GM23338 (cell line): ENCODE results near the gene UNC13A. TPM values are rescaled to one million over a fixed set of nuclear protein-coding genes. Genes with fewer than 3 reads are reported as not detected.
A peak's percentile ranks its signal among the peaks of the same experiment; 100 is the strongest.

Source experiments
- ATAC-seq: fragments of 200-7000 bp; cut with Tn5 transposase; 3 replicates; pipeline ENCODE4 v1.9.1; 2020
- DNase-seq: peaks from one replicate; pipeline ENCODE4 v3.0.0-alpha.2; 2015; ENCODE audit warnings: low spot score
- H2AFZ ChIP-seq: fragments of 200-600 bp; sonication (generic); 2 replicates; pipeline ENCODE4 v1.8.0; 2016; ENCODE audit warnings: antibody characterized with exemption, mild to moderate bottlenecking, moderate library complexity
- H3F3A ChIP-seq: fragments of 200-600 bp; sonication (generic); replicated peaks from 2 replicates; pipeline ENCODE4 v1.8.0; 2017; ENCODE audit warnings: antibody characterized with exemption, mixed run types, low read depth
- H3K27ac ChIP-seq: fragments of 200-600 bp; sonication (generic); 2 replicates; pipeline ENCODE4 v1.6.1; 2016; ENCODE audit warnings: low read depth
- H3K27me3 ChIP-seq: fragments of 200-600 bp; sonication (generic); 2 replicates; pipeline ENCODE4 v1.8.0; 2016; ENCODE audit warnings: mild to moderate bottlenecking, mixed run types, moderate library complexity; ENCODE audit not compliant: insufficient read depth
- H3K36me3 ChIP-seq: fragments of 200-600 bp; sonication (generic); 2 replicates; pipeline ENCODE4 v1.8.0; 2016; ENCODE audit warnings: mild to moderate bottlenecking; ENCODE audit not compliant: insufficient read depth
- H3K4me1 ChIP-seq: fragments of 200-600 bp; sonication (generic); 2 replicates; pipeline ENCODE4 v1.8.0; 2016; ENCODE audit warnings: mild to moderate bottlenecking, moderate library complexity; ENCODE audit not compliant: insufficient read depth
- H3K4me2 ChIP-seq: fragments of 200-600 bp; sonication (generic); 2 replicates; pipeline ENCODE4 v1.7.1; 2017; ENCODE audit warnings: mixed run types
- H3K4me3 ChIP-seq: fragments of 200-600 bp; sonication (generic); 2 replicates; pipeline ENCODE4 v1.6.1; 2016; ENCODE audit warnings: mixed run types
- H3K79me2 ChIP-seq: fragments of 200-600 bp; sonication (generic); replicated peaks from 2 replicates; pipeline ENCODE4 v1.8.0; 2017; ENCODE audit warnings: mild to moderate bottlenecking; ENCODE audit not compliant: insufficient read depth
- H3K9me2 ChIP-seq: fragments of 200-600 bp; sonication (generic); 2 replicates; pipeline ENCODE4 v1.8.0; 2017; ENCODE audit not compliant: insufficient read depth
- H4K20me1 ChIP-seq: fragments of 200-600 bp; sonication (generic); replicated peaks from 2 replicates; pipeline ENCODE4 v1.8.0; 2017; ENCODE audit warnings: mild to moderate bottlenecking; ENCODE audit not compliant: insufficient read depth
- H3K27ac Mint-ChIP-seq: 2 replicates; pipeline ENCODE4 v1.8.0; 2020; ENCODE audit warnings: inconsistent platforms, mild to moderate bottlenecking, moderate library complexity, mixed read lengths
- H3K27me3 Mint-ChIP-seq: 3 replicates; pipeline ENCODE4 v1.8.0; 2022; ENCODE audit warnings: low read depth, mild to moderate bottlenecking, moderate library complexity, mixed read lengths, inconsistent platforms; ENCODE audit not compliant: insufficient read depth, poor library complexity
- H3K36me3 Mint-ChIP-seq: 3 replicates; pipeline ENCODE4 v1.8.0; 2021; ENCODE audit warnings: low read depth, mild to moderate bottlenecking, inconsistent platforms, moderate library complexity, mixed read lengths
- H3K4me1 Mint-ChIP-seq: 3 replicates; pipeline ENCODE4 v1.8.0; 2020; ENCODE audit warnings: mild to moderate bottlenecking, inconsistent platforms, mixed read lengths
- H3K4me3 Mint-ChIP-seq: 3 replicates; pipeline ENCODE4 v1.8.0; 2021; ENCODE audit warnings: moderate library complexity, mild to moderate bottlenecking, inconsistent platforms, mixed read lengths
- H3K9me3 Mint-ChIP-seq: 3 replicates; pipeline ENCODE4 v1.8.0; 2020; ENCODE audit warnings: moderate library complexity, mild to moderate bottlenecking, inconsistent platforms, mixed read lengths
- CREB1 ChIP-seq: fragments of 250-450 bp; sonication (Bioruptor Pico); IDR thresholded peaks from 2 replicates; pipeline ENCODE4 v1.5.0; 2020; ENCODE audit warnings: low read depth, mild to moderate bottlenecking, moderate library complexity
- CTCF ChIP-seq, 2 experiments: fragments of 200-600 bp in 1 of 2; sonication (generic) in 1 of 2; conservative IDR thresholded peaks; 2 replicates each; pipeline versions ENCODE4 v1.5.1 to v1.6.1; 2016 to 2017; ENCODE audit warnings: antibody characterized with exemption in 2 of 2, low read depth in 2 of 2, mild to moderate bottlenecking in 2 of 2, moderate library complexity in 1 of 2
- ETS1 ChIP-seq: IDR thresholded peaks from 2 replicates; pipeline ENCODE4 v1.6.1; 2016; ENCODE audit warnings: antibody characterized with exemption
- EZH2phosphoT487 ChIP-seq: fragments of 200-600 bp; sonication (generic); IDR thresholded peaks from one replicate; pipeline ENCODE4 v1.8.1; 2018; ENCODE audit warnings: antibody characterized with exemption; ENCODE audit not compliant: unreplicated experiment
- JUNB ChIP-seq: IDR thresholded peaks from one replicate; pipeline ENCODE4 v1.6.1; 2016; ENCODE audit warnings: antibody characterized with exemption; ENCODE audit not compliant: unreplicated experiment
- NANOG ChIP-seq: IDR thresholded peaks from 2 replicates; pipeline ENCODE4 v1.6.1; 2016; ENCODE audit warnings: antibody characterized with exemption, borderline replicate concordance
- POLR2AphosphoS5 ChIP-seq: IDR thresholded peaks from 2 replicates; pipeline ENCODE4 v1.6.1; 2016; ENCODE audit warnings: antibody characterized with exemption, low read depth
- REST ChIP-seq: IDR thresholded peaks from one replicate; pipeline ENCODE4 v1.6.1; 2018; ENCODE audit warnings: antibody characterized with exemption; ENCODE audit not compliant: unreplicated experiment
- STAT1 ChIP-seq: IDR thresholded peaks from one replicate; pipeline ENCODE4 v1.6.1; 2016; ENCODE audit warnings: antibody characterized with exemption; ENCODE audit not compliant: unreplicated experiment
- ZNF114 ChIP-seq: fragments of 250-450 bp; sonication (Bioruptor Pico); IDR thresholded peaks from 2 replicates; pipeline ENCODE4 v1.5.0; 2020; ENCODE audit warnings: mild to moderate bottlenecking, moderate library complexity
- ZNF331 ChIP-seq: fragments of 250-450 bp; sonication (Bioruptor Pico); IDR thresholded peaks from 2 replicates; pipeline ENCODE4 v1.5.0; 2020; ENCODE audit warnings: low read depth, mild to moderate bottlenecking, moderate library complexity
- polyA plus RNA-seq: library from polyadenylated mRNA; unstranded; fragments of >200 nt; fragmentation: Nextera tagmentation; extraction: Ambion mirVana; gene quantifications from 2 replicates; pipeline ENCODE4 v1.2.1, GENCODE V29; 2016
- total RNA-seq: library from RNA; depleted of rRNA; stranded (reverse); fragments of >200 nt; shearing (Covaris generic); gene quantifications from 2 replicates; pipeline ENCODE4 v1.2.3, GENCODE V29; 2014

UNC13A gene
- total and polyA plus RNA-seq, 2 experiments from 2014 or later: 9.5 to 30.4 TPM

- no peak for TF ChIP-seq NANOG
- no peak for TF ChIP-seq CREB1
- no peak overlapping the region for H2AFZ ChIP-seq
- no peak overlapping the region for H3K4me3 ChIP-seq
- no peaks in the 10 kb centered on the region for H3K27me3 ChIP-seq
- H3K27ac Mint-ChIP-seq: no peak overlapping the region
- DNase-seq (no peak), ATAC-seq (no peak)
- H3F3A ChIP-seq: no peaks in the 10 kb centered on the region
- no peaks in the 10 kb centered on the region for H3K4me1 ChIP-seq
- H3K27me3 Mint-ChIP-seq: peaks cover 9% of the 10 kb centered on the region
- H4K20me1 ChIP-seq: peaks cover 10% of the 10 kb centered on the region
- H3K4me3 Mint-ChIP-seq: no peak overlapping the region
- no peaks in the 10 kb centered on the region for H3K9me2 ChIP-seq
- H3K36me3 Mint-ChIP-seq: peaks cover 70% of the 10 kb centered on the region
- peaks cover 14% of the 10 kb centered on the region for H3K36me3 ChIP-seq
- peaks cover 5% of the 10 kb centered on the region; the same call in 2 of the 3 replicates for H3K4me1 Mint-ChIP-seq
- H3K9me3 Mint-ChIP-seq: peaks cover 5% of the 10 kb centered on the region; the same call in 2 of the 3 replicates
- no peaks in the 10 kb centered on the region for H3K79me2 ChIP-seq
- H3K27ac ChIP-seq: no peak overlapping the region
- no peak overlapping the region for H3K4me2 ChIP-seq
These were observed 31.2 kb downstream of the UNC13A start for GRCh38 chr19:17656970-17657369.

GRCh38 chr19:17655751-17656472 lies 32.2 kb downstream of the UNC13A start:
- no peak overlapping the region for H3K27ac ChIP-seq
- peaks cover 15% of the 10 kb centered on the region for H3K36me3 ChIP-seq
- TF ChIP-seq JUNB (no peak), NANOG (no peak), ETS1 (no peak), POLR2AphosphoS5 (no peak), ZNF331 (CRISPR knock-in tag) (no peak), ZNF114 (no peak)
- H3K4me3 Mint-ChIP-seq: no peak overlapping the region
- H3K4me1 ChIP-seq: no peaks in the 10 kb centered on the region
- H3K27me3 ChIP-seq: no peaks in the 10 kb centered on the region
- H3K9me2 ChIP-seq: no peaks in the 10 kb centered on the region
- H2AFZ ChIP-seq: no peak overlapping the region
- H3K9me3 Mint-ChIP-seq: peaks cover 5% of the 10 kb centered on the region; the same call in 2 of the 3 replicates
- peaks cover 63% of the 10 kb centered on the region for H3K36me3 Mint-ChIP-seq
- H3K27ac Mint-ChIP-seq: peak overlapping the region; percentile 79; the same call in 1 of the 2 replicates
- DNase-seq (no peak), ATAC-seq (no peak)
- no peak overlapping the region for H3K4me3 ChIP-seq
- H4K20me1 ChIP-seq: peaks cover 10% of the 10 kb centered on the region
- H3K79me2 ChIP-seq: no peaks in the 10 kb centered on the region
- H3K4me1 Mint-ChIP-seq: peaks cover 5% of the 10 kb centered on the region; the same call in 2 of the 3 replicates
- no peak overlapping the region for H3K4me2 ChIP-seq
- peaks cover 11% of the 10 kb centered on the region for H3K27me3 Mint-ChIP-seq
- H3F3A ChIP-seq: 0 out of 2 replicates have a peak, but pooled peaks cover 4% of the 10 kb centered on the region

GRCh38 chr19:17654993-17655392 lies 33.2 kb downstream of the UNC13A start:
- H3K4me1 Mint-ChIP-seq: peaks cover 5% of the 10 kb centered on the region; the same call in 2 of the 3 replicates
- H3K4me2 ChIP-seq: no peak overlapping the region
- H3K4me3 ChIP-seq: no peak overlapping the region

More at GRCh38 chr19:17654993-17655392, 33.2 kb downstream of the UNC13A start:
- Histone ChIP-seq H3K4me1 (no peaks in the 10 kb centered on the region), H4K20me1 (peaks cover 10% of the 10 kb centered on the region), H3K79me2 (no peaks in the 10 kb centered on the region), H3F3A (0 out of 2 replicates have a peak, but pooled peaks cover 4% of the 10 kb centered on the region), H3K27ac (no peak overlapping the region), H3K9me2 (no peaks in the 10 kb centered on the region), H2AFZ (no peak overlapping the region), H3K27me3 (no peaks in the 10 kb centered on the region), H3K36me3 (peaks cover 18% of the 10 kb centered on the region)
- Mint-ChIP-seq H3K27ac (peak overlapping the region; percentile 63; the same call in 1 of the 2 replicates), H3K36me3 (peaks cover 60% of the 10 kb centered on the region), H3K9me3 (peaks cover 5% of the 10 kb centered on the region; the same call in 2 of the 3 replicates), H3K27me3 (peaks cover 11% of the 10 kb centered on the region), H3K4me3 (no peak overlapping the region)
- ATAC-seq (peak; percentile 95), DNase-seq (peak; percentile 48)
- TF ChIP-seq STAT1 (no peak), ZNF114 (no peak), REST (no peak), JUNB (no peak), EZH2phosphoT487 (no peak), CTCF (conservative IDR thresholded peaks at IDR 0.05; ENCODE audit: low read depth in 2 of 2) (no peak), CREB1 (no peak)
